K562 (cell line): ENCODE data around the gene CLEC2L. TPM values are rescaled to one million over a fixed set of nuclear protein-coding genes. Genes with fewer than 3 reads are reported as not detected.

Experiments used
- ATF7 ChIP-seq: fragments of 450-650 bp; IDR thresholded peaks from 2 replicates; pipeline ENCODE4 v1.7.1; 2014; ENCODE audit warnings: mild to moderate bottlenecking, moderate library complexity
- FOXA1 ChIP-seq: fragments of 450-650 bp; IDR thresholded peaks from 2 replicates; pipeline ENCODE4 v1.6.1; 2016; ENCODE audit warnings: mild to moderate bottlenecking, borderline replicate concordance
- OTX1 ChIP-seq: fragments of 450-650 bp; formaldehyde crosslinking; IDR thresholded peaks from 2 replicates; pipeline ENCODE4 v1.4.0; 2022; ENCODE audit warnings: mild to moderate bottlenecking
- PRMT5 ChIP-seq: sonication (generic); formaldehyde crosslinking; IDR thresholded peaks from 2 replicates; pipeline ENCODE4 v1.5.0; 2020; ENCODE audit warnings: missing genetic modification reagents
- SMARCB1 ChIP-seq: IDR thresholded peaks from 2 replicates; pipeline ENCODE4 v1.6.1; 2011; ENCODE audit warnings: improper control_type of control experiment, low read depth; ENCODE audit not compliant: insufficient read length
- TARDBP ChIP-seq: fragments of 450-650 bp; IDR thresholded peaks from 2 replicates; pipeline ENCODE4 v1.6.1; 2016
- TRIM28 ChIP-seq: fragments of 450-650 bp; IDR thresholded peaks from 2 replicates; pipeline ENCODE4 v1.6.1; 2017
- ZSCAN29 ChIP-seq: fragments of 450-650 bp; IDR thresholded peaks from 2 replicates; pipeline ENCODE4 v1.6.1; 2017
- polyA plus RNA-seq, 8 experiments: library from polyadenylated mRNA; depleted of rRNA in 4 of 8; stranded (reverse) in 5 of 8; unstranded in 3 of 8; fragments of >200 nt; fragmentation: Nextera tagmentation in 2 of 8; fragmentation: Illumina TruSeq in 1 of 8; extraction: Ambion mirVana in 2 of 8; extraction: Trizol in 1 of 8; gene quantifications; 2 replicates each; pipeline versions ENCODE4 v1.2.1 to v1.2.3, GENCODE V29; 2011 to 2014; ENCODE audit warnings: inconsistent platforms in 1 of 8, missing spikeins in 1 of 8
- total RNA-seq, 7 experiments: library from RNA; depleted of rRNA in 6 of 7; stranded (reverse); fragments of >200 nt in 6 of 7; fragmentation: Illumina TruSeq in 2 of 7; extraction: Trizol in 2 of 7; gene quantifications; 2 replicates each; pipeline versions ENCODE4 v1.2.1 to v1.2.3, GENCODE V29; 2011 to 2021; ENCODE audit warnings: low replicate concordance in 1 of 7
- TF ChIP-seq, protein P1 (sequence below), 3 experiments: fragments of 200-800 bp in 1 of 3; fragments of 250-450 bp in 1 of 3; fragments of 450-650 bp in 1 of 3; sonication (Bioruptor Pico) in 1 of 3; sonication (Bioruptor generic) in 1 of 3; formaldehyde crosslinking in 1 of 3; IDR thresholded peaks; 2 replicates each; pipeline versions ENCODE4 v1.6.1 to v1.8.0; 2016 to 2022; ENCODE audit warnings: mild to moderate bottlenecking in 2 of 3, missing genetic modification characterization in 2 of 3, missing compliant biosample characterization in 1 of 3, moderate library complexity in 1 of 3
- TF ChIP-seq, protein P2 (sequence below): fragments of 450-650 bp; IDR thresholded peaks from 2 replicates; pipeline ENCODE4 v1.7.0; 2016; ENCODE audit warnings: borderline replicate concordance
- TF ChIP-seq, protein P3 (sequence below): fragments of 250-450 bp; sonication (Bioruptor Pico); IDR thresholded peaks from 2 replicates; pipeline ENCODE4 v1.4.0; 2020; ENCODE audit warnings: mild to moderate bottlenecking, moderate library complexity

Gene CLEC2L
- total and polyA plus RNA-seq, 9 of the 15 experiments (the other 6 are each of a cell fraction or from before 2014, with no cell fraction given) = 0.84 to 5.5 (median 1.8) TPM

- TF ChIP-seq OTX1 (CRISPR knock-in tag) (no peak), ZSCAN29 (no peak), FOXA1 (no peak), SMARCB1 (no peak), ATF7 (no peak), PRMT5 (CRISPR knock-in tag) (no peak), TARDBP (no peak), TRIM28 (no peak)
- TF ChIP-seq, protein P1, sequence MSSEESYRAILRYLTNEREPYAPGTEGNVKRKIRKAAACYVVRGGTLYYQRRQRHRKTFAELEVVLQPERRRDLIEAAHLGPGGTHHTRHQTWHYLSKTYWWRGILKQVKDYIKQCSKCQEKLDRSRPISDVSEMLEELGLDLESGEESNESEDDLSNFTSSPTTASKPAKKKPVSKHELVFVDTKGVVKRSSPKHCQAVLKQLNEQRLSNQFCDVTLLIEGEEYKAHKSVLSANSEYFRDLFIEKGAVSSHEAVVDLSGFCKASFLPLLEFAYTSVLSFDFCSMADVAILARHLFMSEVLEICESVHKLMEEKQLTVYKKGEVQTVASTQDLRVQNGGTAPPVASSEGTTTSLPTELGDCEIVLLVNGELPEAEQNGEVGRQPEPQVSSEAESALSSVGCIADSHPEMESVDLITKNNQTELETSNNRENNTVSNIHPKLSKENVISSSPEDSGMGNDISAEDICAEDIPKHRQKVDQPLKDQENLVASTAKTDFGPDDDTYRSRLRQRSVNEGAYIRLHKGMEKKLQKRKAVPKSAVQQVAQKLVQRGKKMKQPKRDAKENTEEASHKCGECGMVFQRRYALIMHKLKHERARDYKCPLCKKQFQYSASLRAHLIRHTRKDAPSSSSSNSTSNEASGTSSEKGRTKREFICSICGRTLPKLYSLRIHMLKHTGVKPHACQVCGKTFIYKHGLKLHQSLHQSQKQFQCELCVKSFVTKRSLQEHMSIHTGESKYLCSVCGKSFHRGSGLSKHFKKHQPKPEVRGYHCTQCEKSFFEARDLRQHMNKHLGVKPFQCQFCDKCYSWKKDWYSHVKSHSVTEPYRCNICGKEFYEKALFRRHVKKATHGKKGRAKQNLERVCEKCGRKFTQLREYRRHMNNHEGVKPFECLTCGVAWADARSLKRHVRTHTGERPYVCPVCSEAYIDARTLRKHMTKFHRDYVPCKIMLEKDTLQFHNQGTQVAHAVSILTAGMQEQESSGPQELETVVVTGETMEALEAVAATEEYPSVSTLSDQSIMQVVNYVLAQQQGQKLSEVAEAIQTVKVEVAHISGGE (CRISPR knock-in tag; IDR thresholded peaks at IDR 0.05) = no peak
- TF ChIP-seq, protein P2, sequence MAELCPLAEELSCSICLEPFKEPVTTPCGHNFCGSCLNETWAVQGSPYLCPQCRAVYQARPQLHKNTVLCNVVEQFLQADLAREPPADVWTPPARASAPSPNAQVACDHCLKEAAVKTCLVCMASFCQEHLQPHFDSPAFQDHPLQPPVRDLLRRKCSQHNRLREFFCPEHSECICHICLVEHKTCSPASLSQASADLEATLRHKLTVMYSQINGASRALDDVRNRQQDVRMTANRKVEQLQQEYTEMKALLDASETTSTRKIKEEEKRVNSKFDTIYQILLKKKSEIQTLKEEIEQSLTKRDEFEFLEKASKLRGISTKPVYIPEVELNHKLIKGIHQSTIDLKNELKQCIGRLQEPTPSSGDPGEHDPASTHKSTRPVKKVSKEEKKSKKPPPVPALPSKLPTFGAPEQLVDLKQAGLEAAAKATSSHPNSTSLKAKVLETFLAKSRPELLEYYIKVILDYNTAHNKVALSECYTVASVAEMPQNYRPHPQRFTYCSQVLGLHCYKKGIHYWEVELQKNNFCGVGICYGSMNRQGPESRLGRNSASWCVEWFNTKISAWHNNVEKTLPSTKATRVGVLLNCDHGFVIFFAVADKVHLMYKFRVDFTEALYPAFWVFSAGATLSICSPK = no peak
- TF ChIP-seq, protein P3, sequence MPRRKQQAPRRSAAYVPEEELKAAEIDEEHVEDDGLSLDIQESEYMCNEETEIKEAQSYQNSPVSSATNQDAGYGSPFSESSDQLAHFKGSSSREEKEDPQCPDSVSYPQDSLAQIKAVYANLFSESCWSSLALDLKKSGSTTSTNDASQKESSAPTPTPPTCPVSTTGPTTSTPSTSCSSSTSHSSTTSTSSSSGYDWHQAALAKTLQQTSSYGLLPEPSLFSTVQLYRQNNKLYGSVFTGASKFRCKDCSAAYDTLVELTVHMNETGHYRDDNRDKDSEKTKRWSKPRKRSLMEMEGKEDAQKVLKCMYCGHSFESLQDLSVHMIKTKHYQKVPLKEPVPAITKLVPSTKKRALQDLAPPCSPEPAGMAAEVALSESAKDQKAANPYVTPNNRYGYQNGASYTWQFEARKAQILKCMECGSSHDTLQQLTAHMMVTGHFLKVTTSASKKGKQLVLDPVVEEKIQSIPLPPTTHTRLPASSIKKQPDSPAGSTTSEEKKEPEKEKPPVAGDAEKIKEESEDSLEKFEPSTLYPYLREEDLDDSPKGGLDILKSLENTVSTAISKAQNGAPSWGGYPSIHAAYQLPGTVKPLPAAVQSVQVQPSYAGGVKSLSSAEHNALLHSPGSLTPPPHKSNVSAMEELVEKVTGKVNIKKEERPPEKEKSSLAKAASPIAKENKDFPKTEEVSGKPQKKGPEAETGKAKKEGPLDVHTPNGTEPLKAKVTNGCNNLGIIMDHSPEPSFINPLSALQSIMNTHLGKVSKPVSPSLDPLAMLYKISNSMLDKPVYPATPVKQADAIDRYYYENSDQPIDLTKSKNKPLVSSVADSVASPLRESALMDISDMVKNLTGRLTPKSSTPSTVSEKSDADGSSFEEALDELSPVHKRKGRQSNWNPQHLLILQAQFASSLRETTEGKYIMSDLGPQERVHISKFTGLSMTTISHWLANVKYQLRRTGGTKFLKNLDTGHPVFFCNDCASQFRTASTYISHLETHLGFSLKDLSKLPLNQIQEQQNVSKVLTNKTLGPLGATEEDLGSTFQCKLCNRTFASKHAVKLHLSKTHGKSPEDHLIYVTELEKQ (CRISPR knock-in tag) = no peak
Observed at GRCh38 chr7:139585042-139585441, 61.6 kb downstream of the CLEC2L start (continued).
